K562 (cell line): ENCODE measurements around the gene ILKAP. TPM values are rescaled to one million over a fixed set of nuclear protein-coding genes. Genes with fewer than 3 reads are reported as not detected.

Source experiments
- ATAC-seq: fragments of 200-7000 bp; cut with Tn5 transposase; 3 replicates; pipeline ENCODE4 v1.9.1; 2020; ENCODE audit warnings: moderate library complexity
- BruUV-seq: library from RNA; stranded (reverse); fragments of 400-500 nt; replicated peaks from 2 replicates; lab custom pipeline; 2021; lab: Mats Ljungman, UMichigan
- CTCF ChIA-PET: fragments of 300-600 bp; formaldehyde crosslinking; extraction: SDS; loops from one replicate; lab custom pipeline; 2021; ENCODE audit warnings: low intra/inter-chr PET ratio; lab: Yijun Ruan, JAX
- POLR2A ChIA-PET: fragments of 300-600, 350-650 bp; sonication (Branson Sonifier 250); formaldehyde crosslinking; extraction: SDS; loops from one replicate; lab custom pipeline; 2021; ENCODE audit warnings: antibody characterized with exemption, inconsistent platforms; lab: Yijun Ruan, JAX
- DNase-seq, 4 experiments: peaks; one replicate each; pipeline versions ENCODE4 v3.0.0 to v3.0.0-alpha.2; 2011 to 2018; ENCODE audit warnings: low spot score in 3 of 4, mixed read lengths in 3 of 4; ENCODE audit errors: extremely low read depth in 1 of 4
- FAIRE-seq: peaks from 2 replicates; lab custom pipeline; 2011; peaks lifted over from hg19 to GRCh38; lab: Jason Lieb, UNC
- H2AFZ ChIP-seq: 2 replicates; pipeline ENCODE4 v1.6.0; 2011; ENCODE audit warnings: low read depth, low read length, control low read depth, inconsistent platforms
- H3K27ac ChIP-seq: fragments of 200-600 bp; 3 replicates; pipeline ENCODE4 v1.8.0; 2011; ENCODE audit warnings: low read depth, mild to moderate bottlenecking, control low read depth, inconsistent platforms, low read length, moderate library complexity, mixed read lengths; ENCODE audit errors: extremely low read depth
- H3K27me3 ChIP-seq, 2 experiments: fragments of 300-600 bp in 1 of 2; 2 replicates in 1 of 2; 3 replicates in 1 of 2; pipeline versions ENCODE4 v1.6.0 to v1.8.0; 2011; ENCODE audit warnings: inconsistent platforms in 2 of 2, low read length in 2 of 2, mild to moderate bottlenecking in 1 of 2, mixed read lengths in 1 of 2, moderate library complexity in 1 of 2; ENCODE audit not compliant: control insufficient read depth in 2 of 2, insufficient read depth in 2 of 2
- H3K36me3 ChIP-seq: fragments of 300-600 bp; 3 replicates; pipeline ENCODE4 v1.8.0; 2011; ENCODE audit warnings: mild to moderate bottlenecking, low read length, inconsistent platforms; ENCODE audit not compliant: control insufficient read depth, insufficient read depth
- H3K4me1 ChIP-seq, 2 experiments: fragments of 200-600 bp in 1 of 2; replicated peaks in 1 of 2; 2 replicates in 1 of 2; 3 replicates in 1 of 2; pipeline versions ENCODE4 v1.5.1 to v1.8.0; 2011; ENCODE audit warnings: inconsistent platforms in 2 of 2, low read length in 2 of 2, mild to moderate bottlenecking in 1 of 2, mixed read lengths in 1 of 2, moderate library complexity in 1 of 2; ENCODE audit not compliant: control insufficient read depth in 2 of 2, insufficient read depth in 2 of 2
- H3K4me2 ChIP-seq: 2 replicates; pipeline ENCODE4 v1.6.1; 2011; ENCODE audit warnings: low read length, control low read depth, inconsistent platforms, mixed read lengths; ENCODE audit not compliant: insufficient read depth
- H3K4me3 ChIP-seq: fragments of 200-600 bp; sonication (generic), shearing (Covaris generic); 2 replicates; pipeline ENCODE4 v1.5.1; 2016; ENCODE audit warnings: control low read depth, inconsistent platforms
- H3K79me2 ChIP-seq: fragments of 200-600 bp; 3 replicates; pipeline ENCODE4 v1.8.0; 2011; ENCODE audit warnings: low read length, inconsistent platforms; ENCODE audit not compliant: control insufficient read depth, insufficient read depth
- H3K9ac ChIP-seq, 2 experiments: 2 replicates each; pipeline versions ENCODE4 v1.6.0 to v1.6.1; 2011; ENCODE audit warnings: low read depth in 2 of 2, low read length in 2 of 2, control low read depth in 1 of 2, inconsistent platforms in 1 of 2, mild to moderate bottlenecking in 1 of 2, mixed read lengths in 1 of 2; ENCODE audit not compliant: insufficient read depth in 1 of 2
- H3K9me1 ChIP-seq: one replicate; pipeline ENCODE4 v1.6.0; 2011; ENCODE audit warnings: inconsistent platforms, mild to moderate bottlenecking, low read length, moderate library complexity; ENCODE audit not compliant: control insufficient read depth, insufficient read depth
- H3K9me3 ChIP-seq: replicated peaks from 2 replicates; pipeline ENCODE4 v1.5.1; 2011; ENCODE audit warnings: low read depth, low read length, inconsistent platforms; ENCODE audit not compliant: control insufficient read depth, insufficient read depth
- H4K20me1 ChIP-seq: replicated peaks from 2 replicates; pipeline ENCODE4 v1.6.1; 2011; ENCODE audit warnings: low read length, inconsistent platforms, mixed read lengths; ENCODE audit not compliant: control insufficient read depth, insufficient read depth
- ERF ChIP-seq: fragments of 450-650 bp; formaldehyde crosslinking; IDR thresholded peaks from 2 replicates; pipeline ENCODE4 v1.4.0; 2020; ENCODE audit warnings: mild to moderate bottlenecking, mixed read lengths
- HCFC1 ChIP-seq: IDR thresholded peaks from 2 replicates; pipeline ENCODE4 v1.6.1; 2012; ENCODE audit warnings: low read depth, low read length, improper control_type of control experiment
- HDAC2 ChIP-seq: fragments of 450-650 bp; IDR thresholded peaks from 2 replicates; pipeline ENCODE4 v1.6.1; 2016; ENCODE audit warnings: mild to moderate bottlenecking
- NELFE ChIP-seq: IDR thresholded peaks from 2 replicates; pipeline ENCODE4 v1.6.1; 2011; ENCODE audit warnings: mild to moderate bottlenecking; ENCODE audit not compliant: insufficient read depth, insufficient read length
- PHF20 ChIP-seq: fragments of 450-650 bp; IDR thresholded peaks from 2 replicates; pipeline ENCODE4 v1.6.1; 2018; ENCODE audit not compliant: partially characterized antibody
- SMAD3 ChIP-seq: fragments of 450-650 bp; formaldehyde crosslinking; conservative IDR thresholded peaks from 2 replicates; pipeline ENCODE4 v1.4.0; 2020; ENCODE audit warnings: mild to moderate bottlenecking
- WGBS: fragments of 100-300 bp; shearing (Covaris generic); methylation state at CpG from one replicate; pipeline ENCODE4 v1.1.6; 2016; ENCODE audit warnings: low coverage, mixed read lengths; ENCODE audit not compliant: insufficient coverage; ENCODE audit errors: missing lambda C conversion rate; 5-methylcytosine and 5-hydroxymethylcytosine counted together
- in situ Hi-C: fragments of 300-500 bp; cut with MboI; formaldehyde crosslinking; loops from 4 replicates; pipeline ENCODE4 v1.15.0; 2018; ENCODE audit warnings: inconsistent platforms, mixed read lengths
- intact Hi-C: fragments of 100-400 bp; cut with micrococcal nuclease; formaldehyde crosslinking; loops from 2 replicates; pipeline ENCODE4 v1.14.2; 2022
- polyA plus RNA-seq, 8 experiments: library from polyadenylated mRNA; depleted of rRNA in 4 of 8; stranded (reverse) in 5 of 8; unstranded in 3 of 8; fragments of >200 nt; fragmentation: Nextera tagmentation in 2 of 8; fragmentation: Illumina TruSeq in 1 of 8; extraction: Ambion mirVana in 2 of 8; extraction: Trizol in 1 of 8; gene quantifications; 2 replicates each; pipeline versions ENCODE4 v1.2.1 to v1.2.3, GENCODE V29; 2011 to 2014; ENCODE audit warnings: inconsistent platforms in 1 of 8, missing spikeins in 1 of 8
- total RNA-seq, 7 experiments: library from RNA; depleted of rRNA in 6 of 7; stranded (reverse); fragments of >200 nt in 6 of 7; fragmentation: Illumina TruSeq in 2 of 7; extraction: Trizol in 2 of 7; gene quantifications; 2 replicates each; pipeline versions ENCODE4 v1.2.1 to v1.2.3, GENCODE V29; 2011 to 2021; ENCODE audit warnings: low replicate concordance in 1 of 7
- TF ChIP-seq, protein P1 (sequence below): fragments of 250-450 bp; sonication (Bioruptor Pico); IDR thresholded peaks from 2 replicates; pipeline ENCODE4 v1.9.0; 2021; ENCODE audit warnings: mild to moderate bottlenecking, inconsistent platforms
- TF ChIP-seq, protein P2 (sequence below): fragments of 450-650 bp; formaldehyde crosslinking; IDR thresholded peaks from 2 replicates; pipeline ENCODE4 v1.4.0; 2022; ENCODE audit warnings: missing genetic modification characterization
- TF ChIP-seq, protein P3 (sequence below): sonication (generic); formaldehyde crosslinking; IDR thresholded peaks from 2 replicates; pipeline ENCODE4 v1.8.1; 2023; ENCODE audit warnings: mild to moderate bottlenecking, missing genetic modification reagents
- TF ChIP-seq, protein P4 (sequence below): sonication (generic); formaldehyde crosslinking; IDR thresholded peaks from 2 replicates; pipeline ENCODE4 v1.8.0; 2023; ENCODE audit warnings: mild to moderate bottlenecking, missing genetic modification reagents

Gene ILKAP
- total and polyA plus RNA-seq, 9 of the 15 experiments (the other 6 are each of a cell fraction or from before 2014, with no cell fraction given), result 3.1 to 43.9 (median 20.7) TPM

DNA sequence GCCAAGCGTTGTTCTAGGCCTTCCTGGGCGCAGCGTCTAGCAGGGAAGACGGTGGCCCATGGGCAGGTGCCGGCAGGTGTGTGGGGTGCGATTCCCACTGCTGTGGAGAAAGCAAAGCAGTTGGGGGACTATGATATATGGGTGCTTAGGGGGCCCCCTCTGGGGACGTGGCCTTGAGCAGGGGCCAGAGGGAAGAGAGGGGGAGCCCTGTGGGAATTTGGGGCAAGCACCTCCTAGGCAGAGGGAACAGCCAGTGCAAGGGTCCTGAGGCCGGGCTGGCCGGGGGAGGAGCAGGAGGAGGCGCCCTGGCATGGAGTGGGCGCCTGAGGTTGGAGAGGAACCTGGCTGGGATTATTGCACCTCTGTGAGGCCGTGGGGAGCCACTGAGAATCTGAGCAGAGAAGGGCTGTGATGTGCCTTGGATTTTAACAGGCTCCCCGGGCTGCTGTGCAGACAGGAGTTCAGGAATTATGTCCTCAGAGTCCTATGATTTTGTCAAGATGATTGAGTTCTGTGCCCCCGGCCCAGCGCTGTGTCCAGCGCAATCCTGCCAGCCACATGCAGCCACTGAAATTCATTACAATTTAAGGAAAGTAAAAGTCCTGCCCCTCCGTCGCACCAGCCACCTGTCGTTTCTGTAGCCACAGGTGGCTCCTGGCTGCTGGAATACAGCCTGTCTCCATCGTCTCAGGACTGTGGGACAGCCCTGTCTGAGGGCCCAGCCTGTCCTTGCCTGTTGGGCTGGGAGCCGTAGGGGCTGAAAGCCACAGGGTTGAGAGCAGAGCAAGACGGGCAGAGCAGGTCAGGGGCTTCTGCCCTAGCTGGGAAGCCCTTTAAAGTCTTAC lies 74.1 kb downstream of the ILKAP start:
- Histone ChIP-seq H3K79me2 (no peaks in the 10 kb centered on the region), H3K4me2 (no peak overlapping the region), H3K4me1 (peaks cover 0 to 56% of the 10 kb centered on the region in 2 experiments; a peak in 3 of 5 replicates), H3K9ac (no peak overlapping the region; a peak in 1 of 4 replicates), H3K9me3 (0 out of 2 replicates have a peak, but pooled peaks cover 2% of the 10 kb centered on the region), H3K36me3 (no peaks in the 10 kb centered on the region), H3K9me1 (no peaks in the 10 kb centered on the region), H3K27ac (no peak overlapping the region), H2AFZ (no peak overlapping the region), H4K20me1 (no peaks in the 10 kb centered on the region), H3K27me3 (peaks cover 5 to 49% of the 10 kb centered on the region in 2 experiments; a peak in 4 of 5 replicates), H3K4me3 (no peak overlapping the region)
- DNase-seq (no peak), FAIRE-seq (no peak), ATAC-seq (no peak)
- POLR2A ChIA-PET, result no interaction called here
- 8% methylated on average over 19 of the region's 22 CpGs for WGBS
- CTCF ChIA-PET, result no interaction called here
- BruUV-seq, result no TSS peak
- in situ Hi-C loops (no loop called here), intact Hi-C loops (loop anchor here (10.0 kb wide), 1 partner anchor 275 kb away; the partner anchor contains the start of gene RAMP1)
- TF ChIP-seq, protein P1, sequence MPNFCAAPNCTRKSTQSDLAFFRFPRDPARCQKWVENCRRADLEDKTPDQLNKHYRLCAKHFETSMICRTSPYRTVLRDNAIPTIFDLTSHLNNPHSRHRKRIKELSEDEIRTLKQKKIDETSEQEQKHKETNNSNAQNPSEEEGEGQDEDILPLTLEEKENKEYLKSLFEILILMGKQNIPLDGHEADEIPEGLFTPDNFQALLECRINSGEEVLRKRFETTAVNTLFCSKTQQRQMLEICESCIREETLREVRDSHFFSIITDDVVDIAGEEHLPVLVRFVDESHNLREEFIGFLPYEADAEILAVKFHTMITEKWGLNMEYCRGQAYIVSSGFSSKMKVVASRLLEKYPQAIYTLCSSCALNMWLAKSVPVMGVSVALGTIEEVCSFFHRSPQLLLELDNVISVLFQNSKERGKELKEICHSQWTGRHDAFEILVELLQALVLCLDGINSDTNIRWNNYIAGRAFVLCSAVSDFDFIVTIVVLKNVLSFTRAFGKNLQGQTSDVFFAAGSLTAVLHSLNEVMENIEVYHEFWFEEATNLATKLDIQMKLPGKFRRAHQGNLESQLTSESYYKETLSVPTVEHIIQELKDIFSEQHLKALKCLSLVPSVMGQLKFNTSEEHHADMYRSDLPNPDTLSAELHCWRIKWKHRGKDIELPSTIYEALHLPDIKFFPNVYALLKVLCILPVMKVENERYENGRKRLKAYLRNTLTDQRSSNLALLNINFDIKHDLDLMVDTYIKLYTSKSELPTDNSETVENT (CRISPR knock-in tag), result no peak
- TF ChIP-seq, protein P2, sequence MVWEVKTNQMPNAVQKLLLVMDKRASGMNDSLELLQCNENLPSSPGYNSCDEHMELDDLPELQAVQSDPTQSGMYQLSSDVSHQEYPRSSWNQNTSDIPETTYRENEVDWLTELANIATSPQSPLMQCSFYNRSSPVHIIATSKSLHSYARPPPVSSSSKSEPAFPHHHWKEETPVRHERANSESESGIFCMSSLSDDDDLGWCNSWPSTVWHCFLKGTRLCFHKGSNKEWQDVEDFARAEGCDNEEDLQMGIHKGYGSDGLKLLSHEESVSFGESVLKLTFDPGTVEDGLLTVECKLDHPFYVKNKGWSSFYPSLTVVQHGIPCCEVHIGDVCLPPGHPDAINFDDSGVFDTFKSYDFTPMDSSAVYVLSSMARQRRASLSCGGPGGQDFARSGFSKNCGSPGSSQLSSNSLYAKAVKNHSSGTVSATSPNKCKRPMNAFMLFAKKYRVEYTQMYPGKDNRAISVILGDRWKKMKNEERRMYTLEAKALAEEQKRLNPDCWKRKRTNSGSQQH (CRISPR knock-in tag), result no peak
- TF ChIP-seq ERF, result no peak
- TF ChIP-seq HCFC1, result no peak
- TF ChIP-seq, protein P3, sequence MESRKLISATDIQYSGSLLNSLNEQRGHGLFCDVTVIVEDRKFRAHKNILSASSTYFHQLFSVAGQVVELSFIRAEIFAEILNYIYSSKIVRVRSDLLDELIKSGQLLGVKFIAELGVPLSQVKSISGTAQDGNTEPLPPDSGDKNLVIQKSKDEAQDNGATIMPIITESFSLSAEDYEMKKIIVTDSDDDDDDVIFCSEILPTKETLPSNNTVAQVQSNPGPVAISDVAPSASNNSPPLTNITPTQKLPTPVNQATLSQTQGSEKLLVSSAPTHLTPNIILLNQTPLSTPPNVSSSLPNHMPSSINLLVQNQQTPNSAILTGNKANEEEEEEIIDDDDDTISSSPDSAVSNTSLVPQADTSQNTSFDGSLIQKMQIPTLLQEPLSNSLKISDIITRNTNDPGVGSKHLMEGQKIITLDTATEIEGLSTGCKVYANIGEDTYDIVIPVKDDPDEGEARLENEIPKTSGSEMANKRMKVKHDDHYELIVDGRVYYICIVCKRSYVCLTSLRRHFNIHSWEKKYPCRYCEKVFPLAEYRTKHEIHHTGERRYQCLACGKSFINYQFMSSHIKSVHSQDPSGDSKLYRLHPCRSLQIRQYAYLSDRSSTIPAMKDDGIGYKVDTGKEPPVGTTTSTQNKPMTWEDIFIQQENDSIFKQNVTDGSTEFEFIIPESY (CRISPR knock-in tag), result no peak
- TF ChIP-seq, protein P4, sequence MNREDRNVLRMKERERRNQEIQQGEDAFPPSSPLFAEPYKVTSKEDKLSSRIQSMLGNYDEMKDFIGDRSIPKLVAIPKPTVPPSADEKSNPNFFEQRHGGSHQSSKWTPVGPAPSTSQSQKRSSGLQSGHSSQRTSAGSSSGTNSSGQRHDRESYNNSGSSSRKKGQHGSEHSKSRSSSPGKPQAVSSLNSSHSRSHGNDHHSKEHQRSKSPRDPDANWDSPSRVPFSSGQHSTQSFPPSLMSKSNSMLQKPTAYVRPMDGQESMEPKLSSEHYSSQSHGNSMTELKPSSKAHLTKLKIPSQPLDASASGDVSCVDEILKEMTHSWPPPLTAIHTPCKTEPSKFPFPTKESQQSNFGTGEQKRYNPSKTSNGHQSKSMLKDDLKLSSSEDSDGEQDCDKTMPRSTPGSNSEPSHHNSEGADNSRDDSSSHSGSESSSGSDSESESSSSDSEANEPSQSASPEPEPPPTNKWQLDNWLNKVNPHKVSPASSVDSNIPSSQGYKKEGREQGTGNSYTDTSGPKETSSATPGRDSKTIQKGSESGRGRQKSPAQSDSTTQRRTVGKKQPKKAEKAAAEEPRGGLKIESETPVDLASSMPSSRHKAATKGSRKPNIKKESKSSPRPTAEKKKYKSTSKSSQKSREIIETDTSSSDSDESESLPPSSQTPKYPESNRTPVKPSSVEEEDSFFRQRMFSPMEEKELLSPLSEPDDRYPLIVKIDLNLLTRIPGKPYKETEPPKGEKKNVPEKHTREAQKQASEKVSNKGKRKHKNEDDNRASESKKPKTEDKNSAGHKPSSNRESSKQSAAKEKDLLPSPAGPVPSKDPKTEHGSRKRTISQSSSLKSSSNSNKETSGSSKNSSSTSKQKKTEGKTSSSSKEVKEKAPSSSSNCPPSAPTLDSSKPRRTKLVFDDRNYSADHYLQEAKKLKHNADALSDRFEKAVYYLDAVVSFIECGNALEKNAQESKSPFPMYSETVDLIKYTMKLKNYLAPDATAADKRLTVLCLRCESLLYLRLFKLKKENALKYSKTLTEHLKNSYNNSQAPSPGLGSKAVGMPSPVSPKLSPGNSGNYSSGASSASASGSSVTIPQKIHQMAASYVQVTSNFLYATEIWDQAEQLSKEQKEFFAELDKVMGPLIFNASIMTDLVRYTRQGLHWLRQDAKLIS (CRISPR knock-in tag), result no peak
- TF ChIP-seq SMAD3 (CRISPR knock-in tag), result no peak
- TF ChIP-seq PHF20, result no peak
- no peak for TF ChIP-seq HDAC2
- no peak for TF ChIP-seq NELFE
